Measurements from ENCODE around the gene SMOC2.

SMOC2 gene

GRCh38 chr6:168671028-168671862 is 230.3 kb downstream of the SMOC2 start:
- H3K36me3 ChIP-seq (replicated peaks; ENCODE audit: low read depth, low read length): no peaks in the 10 kb centered on the region
- no peak overlapping the region for H2AFZ ChIP-seq (ENCODE audit: low read depth, low read length)
- H3K4me1 ChIP-seq (ENCODE audit: low read length): no peaks in the 10 kb centered on the region
- no peaks in the 10 kb centered on the region for H3K9me3 ChIP-seq (ENCODE audit: insufficient read depth, low read length)
- no peaks in the 10 kb centered on the region for H3K79me2 ChIP-seq (ENCODE audit: low read length)
- TF ChIP-seq CTCF (IDR thresholded peaks at IDR 0.05; ENCODE audit: low read depth, low read length): no peak
- H3K27me3 ChIP-seq (ENCODE audit: low read depth, low read length): no peaks in the 10 kb centered on the region
- no peak overlapping the region for H3K27ac ChIP-seq (ENCODE audit: low read length)
- no peaks in the 10 kb centered on the region for H4K20me1 ChIP-seq (ENCODE audit: insufficient read depth, low read length)
- H3K9ac ChIP-seq (ENCODE audit: low read length): no peak overlapping the region
- H3K4me3 ChIP-seq (ENCODE audit: low read length): no peak overlapping the region
- no peak overlapping the region for H3K4me2 ChIP-seq (ENCODE audit: low read length)

GRCh38 chr6:168671863-168672546 is 231.0 kb downstream of the SMOC2 start:
- no peaks in the 10 kb centered on the region for H3K9me3 ChIP-seq (ENCODE audit: insufficient read depth, low read length)
- no peak for TF ChIP-seq CTCF (IDR thresholded peaks at IDR 0.05; ENCODE audit: low read depth, low read length)
- no peak for TF ChIP-seq EZH2phosphoT487 (IDR thresholded peaks at IDR 0.05; ENCODE audit: low read depth)
- no peak overlapping the region for H2AFZ ChIP-seq (ENCODE audit: low read depth, low read length)
- no peak overlapping the region for H3K9ac ChIP-seq (ENCODE audit: low read length)
- H3K4me3 ChIP-seq (ENCODE audit: low read length): no peak overlapping the region
- H4K20me1 ChIP-seq (ENCODE audit: insufficient read depth, low read length): no peaks in the 10 kb centered on the region
- no peaks in the 10 kb centered on the region for H3K36me3 ChIP-seq (replicated peaks; ENCODE audit: low read depth, low read length)
- H3K27me3 ChIP-seq (ENCODE audit: low read depth, low read length): no peaks in the 10 kb centered on the region
- H3K27ac ChIP-seq (ENCODE audit: low read length): no peak overlapping the region
- H3K4me1 ChIP-seq (ENCODE audit: low read length): no peaks in the 10 kb centered on the region
- no peak overlapping the region for H3K4me2 ChIP-seq (ENCODE audit: low read length)
- H3K79me2 ChIP-seq (ENCODE audit: low read length): no peaks in the 10 kb centered on the region

- H3K4me1 ChIP-seq (ENCODE audit: low read length): no peaks in the 10 kb centered on the region
- no peaks in the 10 kb centered on the region for H3K27me3 ChIP-seq (ENCODE audit: low read depth, low read length)
- TF ChIP-seq CTCF (IDR thresholded peaks at IDR 0.05; ENCODE audit: low read depth, low read length) (no peak), EZH2phosphoT487 (IDR thresholded peaks at IDR 0.05; ENCODE audit: low read depth) (no peak)
- no peaks in the 10 kb centered on the region for H3K79me2 ChIP-seq (ENCODE audit: low read length)
- H3K4me2 ChIP-seq (ENCODE audit: low read length): no peak overlapping the region
- no peak overlapping the region for H2AFZ ChIP-seq (ENCODE audit: low read depth, low read length)
- no peak overlapping the region for H3K27ac ChIP-seq (ENCODE audit: low read length)
- H3K9me3 ChIP-seq (ENCODE audit: insufficient read depth, low read length): no peaks in the 10 kb centered on the region
- H3K4me3 ChIP-seq (ENCODE audit: low read length): no peak overlapping the region
- H4K20me1 ChIP-seq (ENCODE audit: insufficient read depth, low read length): no peaks in the 10 kb centered on the region
- H3K36me3 ChIP-seq (replicated peaks; ENCODE audit: low read depth, low read length): no peaks in the 10 kb centered on the region
- H3K9ac ChIP-seq (ENCODE audit: low read length): no peak overlapping the region
These were observed 233.6 kb downstream of the SMOC2 start for GRCh38 chr6:168674595-168674994.

- no peaks in the 10 kb centered on the region for H3K9me3 ChIP-seq (ENCODE audit: insufficient read depth, low read length)
These were observed 234.4 kb downstream of the SMOC2 start for GRCh38 chr6:168675375-168675774.

More at GRCh38 chr6:168675375-168675774, 234.4 kb downstream of the SMOC2 start:
- Histone ChIP-seq H3K4me3 (ENCODE audit: low read length) (no peak overlapping the region), H4K20me1 (ENCODE audit: insufficient read depth, low read length) (no peaks in the 10 kb centered on the region), H3K79me2 (ENCODE audit: low read length) (no peaks in the 10 kb centered on the region), H3K9ac (ENCODE audit: low read length) (no peak overlapping the region), H2AFZ (ENCODE audit: low read depth, low read length) (no peak overlapping the region), H3K4me1 (ENCODE audit: low read length) (no peaks in the 10 kb centered on the region), H3K36me3 (replicated peaks; ENCODE audit: low read depth, low read length) (no peaks in the 10 kb centered on the region), H3K27me3 (ENCODE audit: low read depth, low read length) (no peaks in the 10 kb centered on the region), H3K4me2 (ENCODE audit: low read length) (no peak overlapping the region), H3K27ac (ENCODE audit: low read length) (no peak overlapping the region)
- TF ChIP-seq CTCF (IDR thresholded peaks at IDR 0.05; ENCODE audit: low read depth, low read length): no peak
- TF ChIP-seq EZH2phosphoT487 (IDR thresholded peaks at IDR 0.05; ENCODE audit: low read depth): no peak

All from OCI-LY3 (cell line).